ENCODE data around the gene PRMT1.
A peak's percentile ranks its signal among the peaks of the same experiment; 100 is the strongest.
"Not testable (repeated sequence)": the region's sequence is repeated elsewhere in the genome, so short reads cannot be mapped to it uniquely, and the experiment has no call there.

PRMT1 gene

DNA sequence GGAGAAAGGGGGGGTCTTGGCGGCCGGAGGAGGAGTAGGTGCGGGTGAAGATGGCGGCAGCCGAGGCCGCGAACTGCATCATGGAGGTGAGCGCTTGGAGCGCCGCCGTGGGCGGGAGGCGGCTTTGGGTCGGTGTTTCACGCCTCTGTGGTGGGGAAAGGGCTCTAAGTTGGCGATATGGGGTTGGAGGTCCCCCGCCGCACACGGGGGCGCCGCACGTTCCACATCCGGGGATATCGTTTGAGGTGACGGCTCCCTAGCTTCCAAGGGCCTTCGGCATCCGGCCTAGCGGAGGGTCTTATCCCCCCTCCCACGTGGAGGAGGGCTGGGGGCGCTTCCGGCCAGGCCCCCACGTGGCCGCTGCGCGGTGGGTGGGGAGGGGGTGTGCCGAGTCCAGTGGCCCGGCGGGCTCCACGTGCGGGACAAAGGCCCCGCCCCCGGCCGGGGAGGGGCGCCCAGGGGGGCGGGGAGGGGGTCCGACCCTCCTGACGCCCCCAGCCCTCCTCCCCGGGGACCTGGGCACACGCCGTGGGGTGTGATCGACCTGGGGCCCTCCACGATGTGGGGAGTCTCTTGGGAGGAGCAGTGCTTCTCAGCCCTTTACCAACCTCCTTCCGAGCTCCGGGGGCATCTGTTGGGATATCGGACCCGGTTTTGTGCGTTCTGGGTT, at the start of gene PRMT1:
PRMT1 (plus strand) TSS at position 41 of the 670 bp plus-strand sequence; CDS start at position 51, 10 bp downstream.
- TF ChIP-seq JUND (IDR thresholded peaks at IDR 0.05; ENCODE audit: low read depth): no peak
- in situ Hi-C loops (cut with HindIII; ENCODE audit: low pct_unique_long_range_greater_than_20kb, low sequenced_read_pairs): no loop called here
- peak in 1 of 2 experiments; percentile 30 for DNase-seq (ENCODE audit: low read depth in 1 of 2, low spot score in 1 of 2)

DNA sequence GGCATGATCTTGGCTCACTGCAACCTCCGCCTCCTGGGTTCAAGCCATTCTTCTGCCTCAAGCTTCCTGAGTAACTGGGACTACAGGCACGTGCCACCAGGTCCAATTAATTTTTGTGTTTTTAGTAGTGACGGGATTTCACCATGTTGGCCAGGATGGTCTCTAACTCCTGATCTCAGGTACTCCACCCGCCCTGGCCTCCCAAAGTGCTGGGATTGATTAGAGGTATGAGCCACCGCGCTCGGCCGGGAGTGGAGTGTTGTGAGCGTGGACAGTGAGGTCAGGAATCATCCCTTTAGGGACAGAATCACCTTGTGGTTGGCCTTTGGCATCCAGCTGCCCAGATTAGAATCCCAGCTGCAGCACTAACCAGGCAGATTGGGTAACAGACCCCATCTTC, 47.4 kb upstream of the PRMT1 start:
- in situ Hi-C loops (cut with HindIII; ENCODE audit: low pct_unique_long_range_greater_than_20kb, low sequenced_read_pairs): no loop called here
- no peak for DNase-seq (ENCODE audit: low read depth in 1 of 2, low spot score in 1 of 2)
- no peak for TF ChIP-seq JUND (IDR thresholded peaks at IDR 0.05; ENCODE audit: low read depth)

DNA sequence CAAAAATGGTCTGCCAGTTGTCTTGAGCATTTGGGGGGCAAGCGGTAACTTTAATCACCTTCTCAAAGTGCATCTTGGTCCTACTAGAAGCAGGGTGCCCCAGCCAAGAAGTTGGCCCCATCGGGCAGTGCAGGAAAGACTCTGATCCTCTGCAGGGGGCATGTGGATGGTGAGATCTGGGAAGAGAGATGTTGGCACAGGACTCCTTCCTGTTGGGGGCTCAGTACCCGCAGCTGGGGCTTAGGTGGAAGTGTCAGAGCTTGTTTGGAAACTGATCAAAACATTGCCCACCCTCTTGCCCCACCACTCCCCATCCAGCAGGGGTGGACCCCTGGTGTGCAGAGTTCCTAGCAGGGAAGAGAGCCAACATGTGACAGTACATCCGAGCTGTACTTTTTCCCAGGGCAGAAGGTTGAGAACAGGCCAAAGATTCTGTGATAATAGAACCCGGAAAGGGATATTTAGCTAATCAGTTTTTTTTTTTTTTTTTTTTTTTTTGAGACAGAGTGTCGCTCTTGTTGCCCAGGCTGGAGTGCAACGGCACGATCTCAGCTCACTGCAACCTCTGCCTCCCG, 46.0 kb upstream of the PRMT1 start:
- no peak for DNase-seq (ENCODE audit: low read depth in 1 of 2, low spot score in 1 of 2)
- no peak for TF ChIP-seq JUND (IDR thresholded peaks at IDR 0.05; ENCODE audit: low read depth)

DNA sequence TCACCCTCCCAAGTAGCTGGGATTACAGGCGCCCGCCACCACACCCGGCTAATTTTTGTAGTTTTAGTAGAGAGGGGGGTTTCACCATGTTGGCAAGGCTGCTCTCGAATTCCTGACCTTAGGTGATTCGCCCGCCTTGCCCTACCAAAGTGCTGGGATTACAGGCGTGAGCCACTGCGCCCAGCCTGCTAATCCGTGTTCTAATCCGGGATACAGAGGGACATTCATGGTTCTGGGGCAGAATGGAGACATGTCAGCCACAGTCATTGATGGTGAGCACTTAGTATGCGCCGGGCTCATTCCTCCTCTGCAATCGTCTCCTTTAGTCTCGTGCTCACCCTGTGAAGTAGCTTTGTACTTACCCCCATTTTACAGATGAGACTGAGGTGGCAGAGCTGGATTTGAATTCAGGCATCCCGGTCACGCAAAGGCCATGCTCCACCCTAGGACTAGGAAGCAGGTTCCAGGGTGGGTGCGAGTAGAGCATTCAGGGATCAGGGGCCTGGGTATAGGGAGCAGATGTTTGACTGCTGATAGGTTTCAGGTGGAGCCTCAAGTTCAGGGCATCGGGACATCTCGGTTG, 45.4 kb upstream of the PRMT1 start:
- in situ Hi-C loops (cut with HindIII; ENCODE audit: low pct_unique_long_range_greater_than_20kb, low sequenced_read_pairs): no loop called here
- DNase-seq (ENCODE audit: low read depth in 1 of 2, low spot score in 1 of 2): no peak
- no peak for TF ChIP-seq JUND (IDR thresholded peaks at IDR 0.05; ENCODE audit: low read depth)

More for the DNA sequence above, 46.0 kb upstream of the PRMT1 start:
- in situ Hi-C loops (cut with HindIII; ENCODE audit: low pct_unique_long_range_greater_than_20kb, low sequenced_read_pairs): no loop called here

DNA sequence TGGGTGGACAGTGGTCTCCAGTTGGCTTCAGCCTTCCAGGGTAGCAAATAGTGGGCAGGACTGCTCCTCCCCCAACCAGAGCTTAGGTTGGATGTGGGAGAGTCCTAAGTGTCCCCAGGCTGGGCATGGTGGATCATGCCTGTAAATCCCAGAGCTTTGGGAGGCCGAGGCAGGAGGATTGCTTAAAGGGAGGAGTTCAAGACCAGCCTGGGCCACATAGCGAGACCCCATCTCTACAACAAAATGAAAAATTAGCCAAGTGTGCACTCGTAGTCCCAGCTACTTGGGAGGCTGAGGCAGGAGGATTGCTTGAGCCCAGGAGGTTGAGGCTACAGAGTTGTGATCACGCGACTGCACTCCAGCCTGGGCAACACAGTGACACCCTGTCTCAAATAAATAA, 44.5 kb upstream of the PRMT1 start:
- in situ Hi-C loops (cut with HindIII; ENCODE audit: low pct_unique_long_range_greater_than_20kb, low sequenced_read_pairs): no loop called here
- no peak for TF ChIP-seq JUND (IDR thresholded peaks at IDR 0.05; ENCODE audit: low read depth)
- DNase-seq (ENCODE audit: low read depth in 1 of 2, low spot score in 1 of 2): no peak

DNA sequence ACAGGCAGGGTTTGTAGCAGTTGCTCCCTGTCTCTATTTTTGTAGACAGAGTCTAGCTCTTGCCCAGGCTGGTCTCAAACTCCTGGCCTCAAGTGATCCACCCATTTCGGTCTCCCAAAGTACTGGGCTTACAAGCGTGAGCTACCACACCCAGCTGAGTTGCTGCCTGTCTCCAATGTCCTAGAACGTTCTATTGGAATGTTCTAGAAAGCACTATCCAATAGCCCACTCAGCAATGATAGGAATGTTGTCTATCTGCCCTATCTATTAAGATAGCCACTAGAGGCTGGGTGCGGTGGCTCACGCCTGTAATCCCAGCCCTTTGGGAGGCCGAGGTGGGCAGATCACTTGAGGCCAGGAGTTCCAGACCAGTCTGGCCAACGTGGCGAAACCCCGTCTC, 43.8 kb upstream of the PRMT1 start:
- DNase-seq (ENCODE audit: low read depth in 1 of 2, low spot score in 1 of 2); in situ Hi-C loops (cut with HindIII; ENCODE audit: low pct_unique_long_range_greater_than_20kb, low sequenced_read_pairs): not testable (repeated sequence)

DNA sequence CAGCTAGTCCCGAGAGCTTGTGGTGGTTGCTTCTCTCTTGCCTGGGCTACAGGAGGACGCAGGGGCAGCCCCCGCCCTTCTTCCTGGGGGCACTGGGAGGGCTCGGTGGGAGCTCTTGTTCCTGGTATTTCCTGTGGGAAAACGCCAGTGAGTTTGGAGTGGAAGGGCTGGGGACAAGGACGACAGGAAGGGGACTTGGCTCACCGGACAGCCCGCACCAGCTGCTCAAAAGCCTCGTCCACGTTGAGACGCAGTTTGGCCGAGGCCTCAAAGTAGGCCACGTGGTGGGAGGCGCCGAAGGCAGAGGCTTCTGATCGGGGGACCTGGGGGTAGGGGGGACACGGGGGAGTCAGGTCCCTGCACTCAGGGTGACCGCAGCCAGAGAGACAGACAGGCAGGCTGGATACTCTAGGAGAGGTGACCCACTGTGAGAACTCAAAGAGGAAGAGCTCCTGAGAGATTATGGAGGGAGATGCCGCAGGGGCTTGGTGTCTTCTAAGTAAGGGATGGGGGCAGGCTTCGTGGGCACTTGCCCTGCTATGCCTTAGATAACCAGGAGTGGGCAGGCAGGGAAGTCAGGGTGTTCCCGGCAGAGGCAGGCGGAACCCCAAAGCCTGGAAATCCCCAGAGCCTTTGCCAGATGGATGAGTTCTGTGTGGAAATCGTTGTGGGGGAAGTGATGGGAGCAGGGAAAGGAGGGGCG, 41.4 kb upstream of the PRMT1 start:
- no peak for TF ChIP-seq JUND (IDR thresholded peaks at IDR 0.05; ENCODE audit: low read depth)
- in situ Hi-C loops (cut with HindIII; ENCODE audit: low pct_unique_long_range_greater_than_20kb, low sequenced_read_pairs): no loop called here
- DNase-seq (ENCODE audit: low read depth in 1 of 2, low spot score in 1 of 2): no peak

DNA sequence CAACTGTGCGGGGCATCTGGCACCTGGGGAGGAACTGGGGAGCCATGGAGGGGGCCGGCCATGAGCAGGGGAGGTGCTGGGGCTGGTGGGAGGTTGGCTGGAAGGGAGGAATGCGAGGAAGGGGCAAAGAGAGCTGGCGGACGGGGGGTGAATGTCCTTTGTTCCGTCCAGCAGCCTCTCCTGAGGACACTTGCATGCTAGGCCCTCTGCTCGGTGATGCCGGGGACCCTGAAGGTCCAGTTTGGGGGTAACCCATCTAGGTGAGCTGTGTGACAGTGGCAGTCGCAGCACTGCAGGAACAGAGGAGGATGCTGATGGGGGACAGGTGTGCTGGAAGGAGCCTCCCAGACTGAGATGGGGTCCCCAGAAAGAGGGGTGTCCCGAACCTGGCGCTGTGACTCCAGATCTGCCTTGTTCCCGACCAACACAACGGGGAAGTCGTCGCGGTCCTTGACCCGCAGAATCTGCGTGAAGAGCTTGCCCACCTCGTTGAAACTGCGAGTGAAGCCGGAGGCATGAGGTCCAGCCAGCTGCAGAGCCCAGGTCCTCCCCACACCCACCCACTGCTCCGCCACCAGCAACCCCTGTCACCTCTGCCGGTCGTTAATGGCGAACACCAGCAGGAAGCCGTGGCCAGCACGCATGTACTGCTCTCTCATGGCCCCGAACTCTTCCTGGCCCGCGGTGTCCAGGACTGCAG, 40.7 kb upstream of the PRMT1 start:
- in situ Hi-C loops (cut with HindIII; ENCODE audit: low pct_unique_long_range_greater_than_20kb, low sequenced_read_pairs): no loop called here
- DNase-seq (ENCODE audit: low read depth in 1 of 2, low spot score in 1 of 2): no peak
- no peak for TF ChIP-seq JUND (IDR thresholded peaks at IDR 0.05; ENCODE audit: low read depth)

DNA sequence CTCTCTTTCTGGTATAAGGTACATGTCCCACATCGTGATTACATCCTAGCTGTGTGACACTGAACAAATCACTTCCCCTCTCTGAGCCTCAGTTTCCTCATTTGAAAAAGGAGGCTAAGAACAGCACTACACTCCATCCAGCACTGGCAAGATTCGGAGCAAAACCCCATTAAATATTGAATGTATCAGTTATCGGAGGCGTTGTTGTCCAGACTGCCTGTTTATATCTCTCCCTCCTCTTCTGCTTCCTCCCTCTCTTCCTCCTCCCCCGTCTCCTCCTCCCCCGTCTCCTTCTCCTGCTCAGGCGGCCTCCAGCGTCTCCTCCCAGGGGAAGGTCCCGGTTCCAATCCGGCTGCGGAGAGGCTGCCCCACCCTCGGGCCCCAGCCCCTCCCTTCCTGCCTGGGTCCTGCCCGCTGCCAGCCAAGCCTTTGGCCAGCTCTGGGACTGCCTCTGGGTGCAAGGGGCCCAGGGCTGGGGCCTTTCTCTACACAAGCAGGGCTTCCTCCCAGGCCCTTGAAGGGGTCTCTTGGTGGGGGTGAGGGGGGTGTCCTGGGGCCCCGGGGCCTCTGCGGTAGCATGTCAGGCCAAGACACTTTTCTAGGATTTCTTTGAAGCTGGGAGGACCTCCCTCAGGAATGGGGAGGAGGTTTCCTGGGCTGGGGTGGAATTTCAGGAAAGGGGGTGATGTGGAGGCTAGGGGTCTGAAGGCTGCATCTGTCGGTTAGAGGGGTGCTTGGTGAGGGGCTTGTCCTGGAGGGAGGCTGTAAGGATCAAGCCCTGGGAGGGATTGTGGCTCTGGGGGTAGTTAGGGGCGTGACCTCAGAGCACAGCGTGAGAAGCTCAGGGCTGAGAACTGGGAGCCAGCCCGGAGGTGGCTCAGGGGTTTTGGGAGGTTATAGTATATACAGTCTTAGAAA, 39.0 kb upstream of the PRMT1 start:
- no peak for TF ChIP-seq JUND (IDR thresholded peaks at IDR 0.05; ENCODE audit: low read depth)
- DNase-seq (ENCODE audit: low read depth in 1 of 2, low spot score in 1 of 2): peak; percentile 68 to 88
- in situ Hi-C loops (cut with HindIII; ENCODE audit: low pct_unique_long_range_greater_than_20kb, low sequenced_read_pairs): no loop called here

DNA sequence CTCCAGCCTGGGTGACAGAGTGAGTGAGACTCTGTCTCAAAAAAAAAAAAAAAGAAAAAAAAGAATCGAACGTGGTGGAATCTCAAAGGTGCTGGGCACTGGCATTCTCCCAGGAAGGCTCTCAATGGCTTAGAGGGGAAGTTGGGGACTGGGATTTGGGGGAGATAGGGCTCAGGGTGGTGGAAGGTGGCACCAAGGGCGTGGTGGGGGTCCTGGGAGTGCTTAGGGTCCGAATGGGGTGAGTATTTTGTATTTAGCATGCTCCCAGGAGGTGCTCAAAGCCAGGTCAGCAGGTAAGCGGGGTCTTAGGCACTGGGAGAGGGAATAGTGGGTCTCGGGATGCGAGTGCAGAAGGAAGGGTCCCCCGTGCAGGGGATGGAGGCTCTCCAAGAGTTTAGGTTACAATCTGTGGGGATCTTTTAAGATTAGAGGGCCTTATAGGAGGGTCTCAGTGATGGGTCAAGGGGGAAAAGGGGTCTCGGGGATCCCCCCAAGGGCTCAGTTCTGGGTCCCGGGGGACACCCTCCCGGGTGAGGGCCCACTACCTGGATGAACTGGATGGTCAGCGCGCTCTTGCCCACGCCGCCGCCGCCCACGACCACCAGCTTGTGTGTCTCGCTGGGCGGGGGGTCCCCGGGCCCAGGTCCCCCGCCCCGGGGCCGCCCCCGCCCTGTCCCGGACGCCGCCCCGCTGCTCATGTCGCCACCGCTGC, 37.5 kb upstream of the PRMT1 start:
- no peak for TF ChIP-seq JUND (IDR thresholded peaks at IDR 0.05; ENCODE audit: low read depth)
- in situ Hi-C loops (cut with HindIII; ENCODE audit: low pct_unique_long_range_greater_than_20kb, low sequenced_read_pairs): no loop called here
- DNase-seq (ENCODE audit: low read depth in 1 of 2, low spot score in 1 of 2): no peak
